ENCODE measurements around the gene RAD51B. TPM values are rescaled to one million over a fixed set of nuclear protein-coding genes. Genes with fewer than 3 reads are reported as not detected.

RAD51B gene
- total and polyA plus RNA-seq, 7 donors: 2.4 to 24.4 (median 7.1) TPM

DNA sequence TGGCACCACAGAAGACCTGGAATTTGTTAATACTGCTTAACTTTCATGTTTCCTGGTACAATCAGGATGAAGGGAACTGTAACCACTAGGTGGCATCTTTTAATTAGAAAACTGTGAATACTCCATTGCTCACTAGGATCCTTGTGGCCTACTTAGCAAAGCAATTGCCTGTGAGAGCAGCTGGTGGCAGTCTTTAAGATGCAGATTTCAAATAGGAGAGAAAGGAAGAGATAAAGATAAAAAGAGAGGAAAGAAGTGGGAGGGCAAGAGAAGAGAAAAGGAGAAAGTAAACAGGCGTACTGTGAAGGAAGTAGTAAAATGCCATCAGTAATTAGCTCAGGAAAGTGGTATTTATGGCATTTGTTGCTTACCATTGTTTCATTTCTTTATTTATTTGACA, 114.5 kb downstream of the RAD51B start:
- peak overlapping the region; percentile 44 to 79 (median 66) for H3K27ac ChIP-seq
- 19 to 24% methylated on average over 1 of the region's 1 CpG for WGBS, 2 donors
- DNase-seq: no peak

GRCh38 chr14:67934862-67935261, 115.3 kb downstream of the RAD51B start:
- TF ChIP-seq EP300 (IDR thresholded peaks at IDR 0.05) (no peak), POLR2AphosphoS5 (IDR thresholded peaks at IDR 0.05) (no peak), CTCF (IDR thresholded peaks at IDR 0.05) (no peak), POLR2A (IDR thresholded peaks at IDR 0.05) (no peak)
- Histone ChIP-seq H3K27me3 (no peaks in the 10 kb centered on the region), H3K9me3 (peaks cover 0 to 5% (median 2%) of the 10 kb centered on the region in 4 donors), H3K36me3 (no peaks in the 10 kb centered on the region), H3K4me1 (peaks cover 0 to 32% (median 17%) of the 10 kb centered on the region in 4 donors), H3K4me3 (no peak overlapping the region), H3K27ac (peak overlapping the region; percentile 44 to 79 (median 66))
- WGBS, 2 donors: 82 to 90% methylated on average over 1 of the region's 1 CpG
- intact Hi-C loops (cut with DNase I): loop anchor here (2.0 to 5.0 kb wide), 3 partner anchors 98 to 907 kb away; no protein-coding TSS in a partner anchor
- no peak for DNase-seq

More for the DNA sequence above, 114.5 kb downstream of the RAD51B start:
- Histone ChIP-seq H3K36me3 (no peaks in the 10 kb centered on the region), H3K4me1 (peaks cover 0 to 32% (median 17%) of the 10 kb centered on the region in 4 donors), H3K4me3 (no peak overlapping the region), H3K9me3 (peaks cover 0 to 5% (median 3%) of the 10 kb centered on the region in 4 donors), H3K27me3 (no peaks in the 10 kb centered on the region)
- intact Hi-C loops (cut with DNase I): loop anchor here (2.0 to 5.0 kb wide), 3 partner anchors 97 to 908 kb away; no protein-coding TSS in a partner anchor
- TF ChIP-seq EP300 (IDR thresholded peaks at IDR 0.05) (no peak), POLR2AphosphoS5 (IDR thresholded peaks at IDR 0.05) (peak in 1 of 4 donors; percentile 10), CTCF (IDR thresholded peaks at IDR 0.05) (peak; percentile 71 to 90 (median 86))

DNA sequence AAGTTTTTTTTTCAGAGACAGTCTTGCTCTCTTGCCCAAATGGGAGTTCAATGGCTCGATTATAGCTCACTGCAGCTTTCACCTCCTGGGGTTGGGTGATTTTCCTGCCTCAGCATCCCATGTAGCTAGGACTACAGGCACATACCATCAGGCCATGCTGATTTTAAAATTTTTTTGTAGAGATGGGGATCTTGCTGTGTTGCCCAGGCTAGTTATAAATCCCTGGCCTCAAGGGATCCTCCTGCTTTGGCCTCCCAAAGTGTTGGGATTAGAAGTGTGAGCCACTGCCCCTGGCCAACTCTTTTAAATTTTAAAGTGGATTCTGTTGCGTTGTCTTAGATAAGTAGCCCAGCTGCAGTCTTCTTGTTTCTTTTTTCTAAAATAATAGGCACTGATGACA, 115.8 kb downstream of the RAD51B start:
- no peaks in the 10 kb centered on the region for H3K27me3 ChIP-seq
- WGBS, 2 donors: 88 to 96% methylated on average over 2 of the region's 2 CpGs
- H3K4me1 ChIP-seq: peaks cover 0 to 36% (median 21%) of the 10 kb centered on the region in 4 donors
- H3K4me3 ChIP-seq: no peak overlapping the region
- TF ChIP-seq POLR2AphosphoS5 (IDR thresholded peaks at IDR 0.05) (no peak), POLR2A (IDR thresholded peaks at IDR 0.05) (no peak), CTCF (IDR thresholded peaks at IDR 0.05) (no peak), EP300 (IDR thresholded peaks at IDR 0.05) (no peak)
- DNase-seq: no peak
- H3K36me3 ChIP-seq: no peaks in the 10 kb centered on the region
- peaks cover 0 to 3% (median under 1%) of the 10 kb centered on the region in 4 donors for H3K9me3 ChIP-seq
- H3K27ac ChIP-seq: peak overlapping the region in 3 of 4 donors; percentile 61 to 79 (median 71)
- intact Hi-C loops (cut with DNase I): loop anchor here (2.0 kb wide), 1 partner anchor 881 kb away; no protein-coding TSS in a partner anchor

DNA sequence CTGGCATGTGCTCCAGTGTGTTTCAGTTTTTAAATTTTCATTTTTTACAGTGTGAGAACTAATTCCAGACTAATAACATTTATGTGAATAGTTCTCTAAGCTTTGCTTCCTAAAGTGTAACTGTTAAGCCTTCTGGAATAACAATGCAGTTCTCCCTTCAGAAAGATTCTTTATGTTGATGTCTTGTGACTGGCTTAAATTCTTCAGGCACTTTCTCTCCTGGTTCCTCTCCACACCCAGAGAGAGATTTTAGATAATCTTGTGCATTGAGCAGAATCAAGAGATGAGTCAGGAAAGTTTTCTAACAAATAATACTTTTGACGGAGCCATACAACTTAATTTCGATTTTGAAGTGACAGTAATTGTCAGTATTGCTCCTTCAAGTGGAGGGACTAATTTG, 118.5 kb downstream of the RAD51B start:
- 84 to 87% methylated on average over 2 of the region's 2 CpGs for WGBS, 2 donors
- TF ChIP-seq POLR2AphosphoS5 (IDR thresholded peaks at IDR 0.05) (no peak), EP300 (IDR thresholded peaks at IDR 0.05) (no peak), POLR2A (IDR thresholded peaks at IDR 0.05) (no peak), CTCF (IDR thresholded peaks at IDR 0.05) (no peak)
- peaks cover 0 to 63% (median 47%) of the 10 kb centered on the region in 4 donors for H3K4me1 ChIP-seq
- H3K9me3 ChIP-seq: no peaks in the 10 kb centered on the region
- H3K36me3 ChIP-seq: no peaks in the 10 kb centered on the region
- no peaks in the 10 kb centered on the region for H3K27me3 ChIP-seq
- no peak for DNase-seq
- H3K4me3 ChIP-seq: no peak overlapping the region
- no peak overlapping the region for H3K27ac ChIP-seq
- intact Hi-C loops (cut with DNase I): no loop called here
